Measurements from ENCODE around the gene ARHGAP8.
"Not testable (repeated sequence)": the region's sequence is repeated elsewhere in the genome, so short reads cannot be mapped to it uniquely, and the experiment has no call there.

ARHGAP8 gene

DNA sequence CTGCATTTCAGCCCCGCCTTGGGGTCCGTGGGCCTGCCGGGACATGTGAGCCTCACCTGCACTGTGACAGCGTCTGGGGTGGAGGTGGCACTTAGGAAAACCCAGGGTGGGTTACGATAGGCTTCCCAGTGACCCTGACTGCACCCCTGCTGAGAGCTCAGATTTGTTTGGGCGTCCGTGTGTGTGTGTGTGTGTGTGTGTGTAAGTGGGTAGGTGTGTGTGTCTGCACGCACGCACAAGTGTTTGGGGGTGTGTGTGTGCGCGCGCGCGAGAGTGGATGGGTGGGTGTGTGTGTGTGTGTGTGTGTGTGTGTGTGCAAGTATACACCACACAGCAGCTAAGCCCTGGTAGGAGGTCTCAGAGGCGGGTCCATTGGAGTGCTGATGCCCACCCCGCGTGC lies 12.1 kb upstream of the ARHGAP8 start:
- no peak for DNase-seq (ENCODE audit: low read depth)

DNA sequence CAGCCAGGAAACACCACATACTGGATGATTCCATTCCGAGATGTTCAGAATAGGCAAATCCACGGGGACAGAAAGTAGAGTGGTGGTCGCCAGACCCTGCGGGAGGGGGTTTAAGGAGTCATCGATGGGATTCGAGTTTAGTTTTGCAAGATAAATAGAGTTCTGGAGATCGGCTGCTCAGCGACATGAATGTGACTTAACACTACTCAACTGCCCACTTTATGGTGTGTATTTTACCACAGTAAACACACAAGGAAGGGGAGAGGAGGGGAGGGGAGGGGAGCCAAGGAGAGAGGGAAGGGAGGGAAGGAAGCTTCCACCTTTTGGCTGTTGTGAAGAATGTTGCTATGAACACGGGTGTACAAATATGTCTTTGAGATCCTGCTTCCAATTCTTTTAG lies 10.4 kb upstream of the ARHGAP8 start:
- no peak for DNase-seq (ENCODE audit: low read depth)

DNA sequence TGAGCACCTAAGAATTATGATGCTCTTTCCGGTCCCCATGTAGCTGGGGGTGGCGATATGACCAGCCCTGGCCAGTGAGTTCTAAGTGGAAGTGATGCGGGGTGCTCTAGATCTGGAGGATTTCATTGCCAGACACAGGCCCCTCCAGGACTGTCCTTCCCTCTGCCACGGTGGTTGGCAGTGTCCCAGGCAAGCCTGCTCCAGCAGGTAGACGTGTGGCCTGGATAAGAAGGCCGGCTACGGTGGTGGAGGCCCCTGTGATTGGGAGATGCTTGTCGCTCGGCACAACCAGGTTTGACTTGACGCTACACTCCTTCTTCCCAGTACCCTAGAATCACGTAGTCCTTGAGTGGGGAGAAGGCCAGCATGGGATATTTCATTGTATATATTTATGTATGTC lies 9.1 kb upstream of the ARHGAP8 start:
- no peak for DNase-seq (ENCODE audit: low read depth)

DNA sequence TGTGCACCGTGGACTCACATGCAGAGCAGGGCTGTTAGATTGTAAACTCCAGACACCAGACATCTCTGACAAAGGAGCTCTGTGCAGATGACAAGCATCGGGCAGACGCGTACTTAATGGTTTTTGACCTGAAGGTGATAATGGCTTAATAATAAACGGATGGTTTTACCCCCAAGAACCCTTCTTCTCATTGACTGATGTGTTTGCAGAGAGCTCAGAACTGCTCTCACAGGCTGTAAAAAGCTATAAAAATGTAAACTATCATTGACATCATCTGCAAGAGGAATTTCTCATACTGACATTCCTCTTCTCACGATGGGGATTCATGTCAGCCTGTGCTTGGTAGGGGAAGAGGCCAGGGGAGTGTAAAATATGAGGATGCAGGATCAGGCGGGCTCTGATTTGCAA lies 8.6 kb upstream of the ARHGAP8 start:
- DNase-seq (ENCODE audit: low read depth) = no peak

DNA sequence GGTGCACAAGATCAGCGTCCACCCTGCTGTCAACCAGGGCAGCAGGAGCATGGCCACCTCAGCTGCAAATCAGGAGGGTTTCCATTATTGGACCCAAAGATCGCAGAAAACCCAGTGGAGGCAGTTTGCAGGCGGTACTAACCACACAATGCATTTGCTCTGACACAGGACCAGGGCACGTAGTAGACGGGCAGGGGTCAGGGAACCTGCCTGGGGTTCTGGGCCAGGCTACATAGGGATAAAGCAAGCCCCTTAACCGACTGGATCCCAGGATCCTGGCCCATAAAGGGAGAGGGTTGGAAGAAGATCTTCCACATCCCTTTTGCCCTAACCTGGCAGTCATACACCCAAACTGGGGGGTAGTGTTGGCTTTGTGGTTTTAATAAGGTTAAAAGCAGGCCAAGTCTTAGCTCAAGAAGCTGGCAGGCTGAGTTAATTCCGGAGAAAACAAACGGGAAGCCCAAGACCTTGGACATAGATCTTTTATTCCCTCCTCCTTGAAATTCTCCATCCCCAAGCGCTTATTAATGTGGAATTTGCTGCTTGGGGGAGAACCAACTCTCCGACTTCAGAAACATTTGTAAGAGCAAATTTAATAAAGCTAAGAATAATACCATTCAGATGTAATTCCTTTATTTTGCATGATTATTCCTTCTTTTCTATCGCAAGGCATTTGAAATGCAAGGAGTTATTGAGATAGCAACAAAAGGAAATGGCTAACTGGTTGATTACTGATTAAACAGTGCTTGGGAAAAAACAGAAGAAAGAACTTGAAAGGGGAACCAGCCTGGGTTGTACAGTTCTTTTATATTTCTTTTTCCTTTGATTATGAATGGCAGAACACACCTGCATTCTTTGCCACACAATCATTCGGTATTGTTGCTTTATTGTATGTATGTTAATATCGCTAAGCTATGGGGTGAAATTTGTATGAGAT lies 6.3 kb upstream of the ARHGAP8 start:
- no peak for DNase-seq (ENCODE audit: low read depth)

DNA sequence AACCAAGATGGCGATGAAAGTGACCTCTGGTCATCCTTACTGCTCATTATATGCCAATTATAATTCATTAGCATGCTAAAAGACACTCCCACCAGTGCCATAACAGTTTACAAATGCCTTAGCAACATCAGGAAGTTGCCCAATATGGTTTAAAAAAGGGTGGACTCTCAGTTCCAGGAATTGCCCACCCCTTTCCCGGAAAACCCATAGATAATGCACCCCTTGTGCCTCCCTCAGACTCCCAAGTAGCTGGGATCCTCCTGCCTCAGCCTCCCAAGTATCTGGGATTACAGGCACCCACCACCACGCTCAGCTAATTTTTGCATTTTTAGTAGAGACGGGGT lies 4.6 kb upstream of the ARHGAP8 start:
- not testable (repeated sequence) for DNase-seq (ENCODE audit: low read depth)

DNA sequence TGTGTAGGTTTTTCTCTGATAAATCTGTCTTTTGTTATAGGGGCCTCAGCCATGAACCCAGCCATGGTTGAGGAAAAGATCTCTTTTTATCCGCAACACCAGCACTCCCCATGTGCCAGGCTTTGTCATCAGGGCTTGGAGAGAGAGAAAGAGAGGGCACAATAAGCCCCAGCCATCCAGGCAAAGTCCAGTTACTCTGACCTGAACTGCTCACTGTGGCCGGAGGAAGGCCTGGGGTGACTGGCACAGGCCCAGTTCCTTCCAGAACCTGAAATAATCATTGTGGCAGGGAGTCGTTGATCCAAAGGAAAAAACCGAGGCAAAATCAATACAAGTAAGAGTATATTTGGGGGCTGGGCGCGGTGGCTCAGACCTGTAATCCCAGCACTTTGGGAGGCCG lies 3.9 kb upstream of the ARHGAP8 start:
- DNase-seq (ENCODE audit: low read depth) = no peak

DNA sequence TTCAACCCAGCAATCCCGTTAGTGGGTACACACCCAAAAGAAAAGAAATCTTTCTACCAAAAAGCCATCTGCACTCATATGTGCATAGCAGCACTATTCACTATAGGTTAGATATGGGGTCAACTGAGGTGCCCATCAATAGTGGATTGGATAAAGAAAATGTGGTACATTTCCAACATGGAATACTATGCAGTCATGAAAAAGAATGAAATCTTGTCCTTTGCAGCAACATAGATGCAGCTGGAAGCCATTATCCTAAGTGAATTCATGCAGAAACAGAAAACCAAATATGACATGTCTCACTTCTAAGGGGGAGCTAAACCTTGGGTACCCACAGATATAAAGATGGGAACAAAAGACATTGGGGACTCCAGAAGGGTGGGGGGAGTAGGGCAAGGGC lies 1.9 kb upstream of the ARHGAP8 start:
- no peak for DNase-seq (ENCODE audit: low read depth)

DNA sequence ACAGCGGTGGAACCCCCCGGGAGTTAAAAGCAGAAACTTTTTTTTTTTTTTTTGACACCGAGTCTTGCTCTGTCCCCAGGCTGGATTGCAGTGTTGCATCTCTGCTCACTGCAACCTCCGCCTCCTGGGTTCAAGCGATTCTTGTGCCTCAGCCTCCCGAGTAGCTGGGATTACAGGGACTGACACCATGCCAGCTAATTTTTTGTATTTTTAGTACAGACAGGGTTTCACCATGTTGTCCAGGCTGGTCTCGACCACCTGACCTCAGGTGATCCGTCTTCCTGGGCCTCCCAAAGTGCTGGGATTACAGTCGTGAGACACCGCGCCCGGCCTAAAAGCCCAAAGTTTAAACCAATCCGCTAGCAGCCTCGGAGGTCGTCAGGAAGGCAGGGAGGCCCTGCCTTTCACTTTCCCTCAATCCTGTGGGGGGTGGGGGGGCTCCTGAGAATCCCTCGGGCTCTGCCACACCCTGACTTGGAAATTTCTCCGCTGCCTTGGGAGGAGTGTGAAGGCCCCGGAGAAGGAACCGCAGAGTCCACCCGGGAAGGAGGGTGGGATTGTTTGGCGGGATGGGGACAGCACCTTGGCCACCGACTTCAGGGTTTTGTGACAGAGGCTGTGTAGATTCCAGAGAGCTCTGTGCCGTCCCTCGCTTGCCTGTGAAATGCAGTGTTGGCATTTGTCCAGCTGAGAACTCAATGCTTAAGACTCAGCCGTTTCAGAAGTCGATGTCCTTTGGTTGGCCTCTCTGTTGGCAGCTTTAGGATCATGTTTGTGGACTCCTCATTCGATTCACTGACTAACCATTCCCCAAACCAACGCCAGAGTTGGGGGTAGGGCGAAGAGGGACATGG lies 1.0 kb downstream of the ARHGAP8 start:
- peak; percentile 28 for DNase-seq (ENCODE audit: low read depth)

DNA sequence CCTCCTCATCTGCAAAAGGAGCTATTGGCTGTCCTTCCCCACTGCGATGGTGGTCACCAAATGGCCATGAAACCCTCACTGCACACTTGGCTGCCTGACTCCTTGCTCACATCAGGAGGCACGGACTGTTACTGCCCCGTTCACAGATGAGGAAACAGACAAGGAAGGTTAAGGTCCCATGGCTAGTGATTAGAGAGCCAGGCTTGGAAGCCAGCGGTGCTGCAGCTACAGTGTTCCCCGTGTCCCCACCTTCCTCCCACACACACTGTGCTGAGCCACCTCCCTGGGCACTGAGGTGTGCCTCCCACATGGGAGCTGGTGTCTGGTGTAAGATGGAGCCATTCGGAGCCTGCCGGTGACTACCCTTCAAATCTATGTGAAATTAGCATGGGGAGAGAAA lies 2.6 kb downstream of the ARHGAP8 start:
- no peak for DNase-seq (ENCODE audit: low read depth)

DNA sequence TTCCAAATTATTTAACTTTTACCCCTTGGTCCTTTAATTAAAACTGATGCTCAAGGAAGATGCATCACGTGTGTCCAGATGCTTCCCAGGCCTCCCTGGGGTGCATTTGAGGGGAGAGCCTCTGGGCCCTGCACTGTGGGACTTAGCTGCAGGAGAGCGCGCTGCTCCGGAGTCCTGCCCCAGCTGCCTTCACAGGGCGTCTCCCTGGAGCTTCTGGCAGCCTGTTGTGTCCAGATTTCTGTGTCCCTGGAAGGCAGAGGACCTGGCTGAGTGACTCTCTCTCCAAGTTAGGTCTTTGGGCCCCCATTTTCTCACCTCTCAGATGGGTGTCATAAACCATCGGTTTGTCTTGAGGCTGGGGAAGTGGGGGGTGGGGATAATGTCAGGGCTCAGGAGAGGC lies 3.0 kb downstream of the ARHGAP8 start:
- no peak for DNase-seq (ENCODE audit: low read depth)

DNA sequence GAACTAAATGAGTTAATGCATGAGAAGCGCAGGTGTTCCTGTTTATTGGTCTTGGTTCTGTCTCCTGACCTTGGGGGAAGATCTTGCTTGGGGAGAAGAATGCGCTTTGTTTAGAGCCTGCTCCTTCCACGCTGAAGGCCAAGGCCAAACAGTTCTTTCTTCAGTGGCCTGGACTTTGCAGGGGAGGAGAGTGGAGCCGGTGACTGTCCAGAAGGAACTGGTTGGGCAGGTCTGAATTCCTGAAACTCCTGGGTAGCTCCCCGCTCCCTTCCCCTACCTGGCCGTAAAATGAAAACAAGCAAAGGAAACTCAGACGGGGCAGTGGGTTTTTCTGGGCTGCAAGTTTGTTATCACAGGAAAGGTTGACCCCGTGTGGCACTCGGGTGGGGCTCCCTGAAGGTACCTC lies 3.6 kb downstream of the ARHGAP8 start:
- no peak for DNase-seq (ENCODE audit: low read depth)

DNA sequence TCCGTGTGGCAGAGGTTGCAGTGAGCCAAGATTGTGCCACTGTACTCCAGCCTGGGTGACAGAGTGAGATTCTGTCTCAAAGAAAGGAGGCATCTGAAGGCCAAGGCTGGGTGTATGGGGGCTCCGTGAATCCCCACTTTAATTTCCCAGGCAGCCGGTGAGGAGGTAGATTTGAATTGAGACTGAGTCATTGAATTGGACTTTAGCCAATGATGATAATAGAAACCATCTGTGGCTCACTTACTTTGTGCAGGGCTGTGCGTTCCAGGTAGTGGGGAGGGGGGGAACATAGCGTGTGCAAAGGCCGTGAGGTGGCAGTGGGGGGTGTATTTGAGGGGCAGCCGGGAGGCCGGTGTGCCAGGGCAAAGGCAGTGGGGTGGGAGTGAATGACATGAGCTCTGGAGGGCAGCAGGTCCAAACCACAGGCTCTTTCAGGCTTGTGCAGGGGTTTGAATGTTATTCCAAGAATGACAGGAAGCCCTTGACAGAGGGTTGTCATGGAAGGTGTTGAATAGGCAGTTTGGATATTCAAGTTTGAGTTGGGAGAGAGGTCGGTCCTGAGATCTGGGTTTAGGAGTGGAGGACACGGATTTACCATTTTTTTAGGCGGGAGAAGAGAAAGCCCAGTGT lies 6.1 kb downstream of the ARHGAP8 start:
- peak; percentile 13 for DNase-seq (ENCODE audit: low read depth)

DNA sequence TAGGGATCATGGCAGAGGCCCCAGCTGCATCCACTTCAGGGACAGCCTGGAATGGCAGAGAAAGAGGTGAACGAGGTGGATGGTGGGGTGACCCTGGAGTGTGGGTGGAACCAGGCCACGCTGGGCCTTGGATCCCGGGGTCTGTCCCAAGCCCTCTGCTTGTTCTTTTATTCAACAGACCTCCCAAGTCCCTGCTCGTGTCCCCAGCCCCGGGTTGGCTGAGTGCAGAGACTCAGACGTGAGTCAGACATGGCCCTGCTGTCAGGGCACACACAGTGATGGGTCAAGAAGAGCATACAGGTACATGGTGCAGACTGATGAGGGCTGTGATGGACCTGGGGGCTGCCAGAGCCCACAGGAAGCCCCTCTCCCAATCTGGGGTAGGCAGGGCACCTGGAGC lies 6.6 kb downstream of the ARHGAP8 start:
- no peak for DNase-seq (ENCODE audit: low read depth)

DNA sequence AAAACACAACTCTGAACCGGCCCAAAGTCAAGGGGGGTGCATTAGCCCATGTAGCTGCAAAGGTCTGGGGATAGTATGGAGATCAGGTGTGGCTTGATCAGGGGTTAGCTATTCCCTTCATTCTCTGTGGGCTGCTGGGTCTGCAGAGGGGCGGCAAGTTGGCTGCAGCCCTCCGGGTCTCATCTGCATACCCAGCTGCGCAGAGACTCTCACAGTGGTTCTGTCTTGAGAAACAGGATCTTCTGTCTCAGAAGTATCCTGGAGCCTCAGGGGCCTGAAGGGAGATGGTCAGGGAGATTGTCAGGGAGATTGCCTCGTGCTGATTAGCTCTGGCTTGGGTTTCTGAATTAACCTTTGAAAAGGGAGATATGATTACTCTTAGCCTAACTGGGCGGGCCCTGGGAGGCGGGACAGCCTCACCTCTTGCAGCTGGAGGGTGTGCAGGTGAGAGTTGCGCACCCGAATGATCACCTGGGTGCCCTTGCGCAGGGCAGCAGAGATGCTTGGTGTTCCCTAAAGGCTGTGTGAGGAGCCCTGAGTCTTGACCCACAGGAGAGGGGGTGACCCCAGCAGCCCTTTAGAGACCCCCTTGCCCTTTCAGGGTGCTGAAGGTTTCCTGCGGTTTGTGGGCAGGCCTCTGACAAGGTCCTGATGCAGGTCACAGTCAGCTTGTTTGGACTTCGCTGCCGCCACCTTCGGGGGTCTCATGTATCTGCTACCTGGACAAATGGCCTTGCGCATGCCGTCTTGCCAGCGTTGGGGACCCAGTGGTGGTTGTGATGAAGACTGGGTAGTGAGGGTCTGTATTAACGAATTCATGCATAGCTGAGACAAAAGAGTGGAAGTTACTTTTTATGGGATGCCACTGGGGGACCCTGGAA lies 7.3 kb downstream of the ARHGAP8 start:
- no peak for DNase-seq (ENCODE audit: low read depth)

DNA sequence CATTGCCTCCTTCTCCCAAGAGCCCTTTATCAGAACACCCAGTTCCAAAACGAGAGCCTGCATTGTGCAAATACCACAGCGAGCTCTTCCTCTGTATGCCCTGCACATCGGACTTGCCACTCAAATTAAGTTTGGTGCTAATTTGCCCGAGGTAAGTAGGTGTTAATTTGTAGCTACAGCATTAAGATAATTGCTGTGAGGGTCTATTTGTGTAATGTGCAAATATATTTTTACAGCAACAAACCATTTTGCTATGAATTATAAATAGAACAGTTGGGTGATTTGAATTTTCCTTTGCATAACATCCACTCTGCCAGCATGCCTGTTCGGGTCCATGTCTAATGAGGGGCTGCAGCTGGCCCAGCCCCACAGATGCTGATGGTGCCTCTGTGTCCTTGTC lies 8.1 kb downstream of the ARHGAP8 start:
- no peak for DNase-seq (ENCODE audit: low read depth)

DNA sequence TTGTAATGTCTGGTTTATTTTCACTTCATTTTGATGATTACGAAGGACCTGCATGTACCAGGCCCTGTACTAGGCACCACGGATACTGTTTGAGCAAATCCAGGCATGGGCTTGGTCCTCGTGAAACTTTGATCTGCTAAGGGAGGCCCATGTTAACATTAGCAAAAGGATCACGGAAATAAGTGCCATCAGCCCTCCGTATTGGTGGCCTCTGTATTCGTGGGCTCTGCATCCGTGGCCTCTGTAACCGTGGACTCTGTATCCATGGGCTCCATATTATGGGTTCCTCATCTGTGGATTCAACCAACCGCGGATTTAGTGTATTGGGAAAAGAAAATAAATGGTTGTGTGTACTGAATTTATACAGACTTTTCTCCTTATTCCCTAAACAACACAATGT lies 8.7 kb downstream of the ARHGAP8 start:
- no peak for DNase-seq (ENCODE audit: low read depth)

DNA sequence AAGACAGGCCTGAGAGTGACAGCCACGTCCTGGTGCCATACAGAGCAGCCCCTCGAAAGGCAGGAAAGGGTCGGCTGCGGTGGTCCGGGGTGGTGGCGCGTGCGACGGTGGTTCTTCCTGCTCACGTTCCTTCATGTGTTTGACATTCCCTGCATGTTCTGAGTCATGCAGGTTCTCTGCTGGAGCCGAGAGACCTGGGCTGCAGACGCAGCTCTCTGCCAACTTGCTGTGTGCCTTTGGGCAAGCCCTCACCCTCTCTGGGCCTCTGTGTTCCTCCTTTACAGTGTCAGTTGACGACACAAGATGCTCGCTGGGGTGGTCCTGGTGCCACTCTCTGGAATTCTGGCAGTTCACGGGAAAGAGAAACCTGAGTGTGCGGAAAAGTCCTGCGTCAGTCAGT lies 12.0 kb downstream of the ARHGAP8 start:
- no peak for DNase-seq (ENCODE audit: low read depth)

DNA sequence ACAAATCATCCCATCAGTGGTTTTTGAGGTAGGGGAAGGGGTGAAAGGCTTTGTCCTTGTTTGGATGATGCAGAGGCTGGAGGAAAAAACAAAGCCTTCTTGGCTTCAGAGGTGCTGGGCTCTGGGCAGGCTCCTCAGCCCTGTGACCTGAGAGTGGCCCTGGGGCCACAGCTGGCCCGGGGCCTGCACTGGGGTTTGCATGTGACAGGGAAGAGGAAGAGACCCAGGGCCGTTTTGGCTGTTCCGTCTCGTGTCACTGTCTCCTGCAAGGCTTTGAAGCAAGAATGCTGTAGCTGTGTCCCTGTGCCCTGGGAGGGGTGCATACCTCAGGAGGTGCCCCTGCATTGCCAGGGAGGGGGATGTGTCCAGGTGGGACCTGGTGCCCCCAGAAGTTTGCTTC lies 12.6 kb downstream of the ARHGAP8 start:
- DNase-seq (ENCODE audit: low read depth) = no peak

DNA sequence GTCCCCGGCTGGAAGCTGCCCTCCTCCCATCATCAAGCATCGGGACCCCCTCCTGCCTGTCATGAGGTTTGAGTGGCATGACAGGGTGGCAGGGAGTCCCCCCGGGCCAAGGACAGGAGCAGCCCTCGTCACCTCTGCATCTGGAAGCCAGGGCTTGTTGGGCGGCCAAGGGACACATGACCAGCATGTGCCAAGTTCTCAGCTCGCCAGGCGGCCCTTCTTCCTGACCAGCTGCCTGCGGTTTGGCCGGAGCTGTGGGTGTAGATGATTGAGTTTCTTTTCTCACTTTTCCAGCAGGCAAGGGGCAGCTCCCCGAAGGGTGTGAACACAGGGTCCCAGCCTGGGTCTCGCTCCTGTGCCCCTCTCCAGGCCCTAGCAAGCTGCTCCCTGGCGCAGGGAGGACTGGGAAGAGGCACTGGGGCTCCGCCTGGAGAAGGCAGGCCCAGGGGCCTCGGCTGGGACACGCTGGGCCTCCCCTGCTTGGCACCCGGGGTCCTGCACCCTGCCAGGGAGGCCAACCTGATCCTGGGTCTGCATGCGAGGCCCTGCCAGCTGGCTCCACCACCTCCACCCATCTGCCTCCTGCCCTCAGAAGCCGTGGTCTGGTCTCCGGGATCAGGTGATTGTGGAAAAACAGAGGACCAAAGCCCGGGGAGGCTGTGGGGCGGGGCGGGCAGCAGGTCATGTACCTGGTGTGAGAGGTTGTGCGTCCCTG lies 13.4 kb downstream of the ARHGAP8 start:
- DNase-seq (ENCODE audit: low read depth) = no peak

DNA sequence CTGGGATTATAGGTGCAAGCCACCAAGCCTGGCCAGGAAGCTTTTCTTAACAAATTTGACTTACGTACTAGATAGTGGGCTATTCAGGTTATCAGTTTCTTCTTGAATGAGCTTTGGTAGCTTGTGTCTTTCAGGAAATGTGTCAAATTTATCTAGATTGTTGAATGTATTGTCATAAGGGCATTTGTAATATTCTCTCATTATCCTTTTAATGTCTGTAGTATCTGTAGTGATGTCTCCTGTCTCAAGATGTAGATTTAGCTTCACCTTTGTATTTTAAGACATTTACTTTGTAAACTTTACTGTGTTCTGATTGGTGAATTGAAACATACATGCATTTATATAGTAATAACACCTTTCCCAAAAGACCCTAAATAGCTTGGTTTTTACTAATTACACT lies 20.7 kb downstream of the ARHGAP8 start:
- no peak for DNase-seq (ENCODE audit: low read depth)
